Upper lobe of left lung (tissue), 4 donors: ENCODE results near the gene BRIX1.

Source experiments
- EP300 ChIP-seq, 4 donors: sonication (generic); formaldehyde crosslinking; IDR thresholded peaks; one replicate each; pipeline ENCODE4 v1.5.1; 2017; ENCODE audit warnings: antibody characterized with exemption in 4 of 4, control low read depth in 2 of 4
- POLR2A ChIP-seq, 4 donors: fragments of 450-650 bp; IDR thresholded peaks; one replicate each; pipeline ENCODE4 v1.5.1; 2016 to 2017; ENCODE audit warnings: antibody characterized with exemption in 4 of 4, mild to moderate bottlenecking in 2 of 4
- TF ChIP-seq, protein P1 (sequence below), 6 experiments: fragments of 450-650 bp in 4 of 6; fragments of 200-600 bp in 2 of 6; sonication (generic) in 2 of 6; IDR thresholded peaks; one replicate each; pipeline ENCODE4 v1.5.1; 2016 to 2019; ENCODE audit warnings: antibody characterized with exemption in 6 of 6

DNA sequence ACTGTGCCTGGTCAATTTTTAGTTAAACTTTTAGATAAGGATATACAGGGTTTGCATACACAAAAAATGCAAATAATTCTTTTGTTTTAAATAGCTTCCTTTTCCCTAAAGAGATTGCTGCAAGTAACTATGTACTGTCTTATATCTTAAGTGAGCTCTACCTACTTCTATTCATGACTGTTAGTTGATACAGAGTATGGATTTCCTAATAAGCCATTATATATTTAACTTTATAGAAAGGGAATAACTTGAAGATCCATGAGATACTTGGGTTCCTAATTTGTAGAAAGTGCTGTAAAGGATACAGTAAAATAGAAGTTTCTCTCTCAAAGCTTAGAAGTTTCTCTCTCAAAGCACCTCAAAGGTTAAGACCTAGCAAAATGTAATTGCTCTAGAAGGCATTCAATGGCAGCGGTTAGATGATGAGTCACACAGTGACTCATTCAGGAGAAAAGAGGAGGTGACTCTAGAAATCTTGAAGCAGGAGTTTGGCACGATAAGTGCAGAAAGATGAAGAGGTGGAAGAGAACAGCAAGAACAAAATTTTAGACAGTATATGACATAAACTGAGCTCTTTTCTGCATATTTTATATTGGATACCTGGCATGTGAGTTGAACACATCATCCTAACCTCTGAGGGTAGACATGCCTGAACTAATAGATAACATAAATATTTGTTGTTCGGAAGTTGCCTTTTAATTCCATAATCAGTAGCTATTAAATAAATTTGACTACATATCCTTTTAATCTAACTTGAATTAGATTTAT is 8.4 kb downstream of the BRIX1 start:
- TF ChIP-seq, protein P1, sequence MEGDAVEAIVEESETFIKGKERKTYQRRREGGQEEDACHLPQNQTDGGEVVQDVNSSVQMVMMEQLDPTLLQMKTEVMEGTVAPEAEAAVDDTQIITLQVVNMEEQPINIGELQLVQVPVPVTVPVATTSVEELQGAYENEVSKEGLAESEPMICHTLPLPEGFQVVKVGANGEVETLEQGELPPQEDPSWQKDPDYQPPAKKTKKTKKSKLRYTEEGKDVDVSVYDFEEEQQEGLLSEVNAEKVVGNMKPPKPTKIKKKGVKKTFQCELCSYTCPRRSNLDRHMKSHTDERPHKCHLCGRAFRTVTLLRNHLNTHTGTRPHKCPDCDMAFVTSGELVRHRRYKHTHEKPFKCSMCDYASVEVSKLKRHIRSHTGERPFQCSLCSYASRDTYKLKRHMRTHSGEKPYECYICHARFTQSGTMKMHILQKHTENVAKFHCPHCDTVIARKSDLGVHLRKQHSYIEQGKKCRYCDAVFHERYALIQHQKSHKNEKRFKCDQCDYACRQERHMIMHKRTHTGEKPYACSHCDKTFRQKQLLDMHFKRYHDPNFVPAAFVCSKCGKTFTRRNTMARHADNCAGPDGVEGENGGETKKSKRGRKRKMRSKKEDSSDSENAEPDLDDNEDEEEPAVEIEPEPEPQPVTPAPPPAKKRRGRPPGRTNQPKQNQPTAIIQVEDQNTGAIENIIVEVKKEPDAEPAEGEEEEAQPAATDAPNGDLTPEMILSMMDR (IDR thresholded peaks at IDR 0.05), result no peak
- TF ChIP-seq POLR2A (IDR thresholded peaks at IDR 0.05) (no peak), EP300 (IDR thresholded peaks at IDR 0.05) (no peak)
